Prostate gland (tissue), 2 donors: ENCODE measurements around the gene NEU1. TPM values are rescaled to one million over a fixed set of nuclear protein-coding genes. Genes with fewer than 3 reads are reported as not detected.
"Not testable (repeated sequence)": the region's sequence is repeated elsewhere in the genome, so short reads cannot be mapped to it uniquely, and the experiment has no call there.

Source experiments
- DNase-seq: peaks from one replicate; pipeline ENCODE4 v3.0.0-alpha.2; 2019; ENCODE audit warnings: low spot score
- H3K27ac ChIP-seq, 2 donors: fragments of 200-600 bp; sonication (generic); 2 replicates each; pipeline ENCODE4 v1.5.1; 2017 to 2019
- H3K27me3 ChIP-seq: fragments of 200-600 bp; sonication (generic); replicated peaks from 2 replicates; pipeline ENCODE4 v1.5.1; 2019; ENCODE audit not compliant: insufficient read depth
- H3K36me3 ChIP-seq, 2 donors: fragments of 200-600 bp; sonication (generic); 1 replicate in 1 of 2; 2 replicates in 1 of 2; pipeline versions ENCODE4 v1.5.1 to v1.8.1; 2017 to 2019
- H3K4me1 ChIP-seq: fragments of 200-600 bp; sonication (generic); replicated peaks from 2 replicates; pipeline ENCODE4 v1.5.1; 2019
- H3K4me3 ChIP-seq, 2 donors: fragments of 200-600 bp; sonication (generic); 2 replicates each; pipeline ENCODE4 v1.5.1; 2017 to 2019
- H3K9me3 ChIP-seq: fragments of 200-600 bp; sonication (generic); 2 replicates; pipeline ENCODE4 v1.5.1; 2017
- POLR2A ChIP-seq: fragments of 450-650 bp; IDR thresholded peaks from one replicate; pipeline ENCODE4 v1.6.1; 2016; ENCODE audit warnings: antibody characterized with exemption, mild to moderate bottlenecking
- POLR2AphosphoS5 ChIP-seq: sonication (generic); formaldehyde crosslinking; IDR thresholded peaks from one replicate; pipeline ENCODE4 v1.6.1; 2017; ENCODE audit warnings: antibody characterized with exemption
- whole genome bisulfite sequencing: methylation state at CpG from one replicate; pipeline ENCODE4 v1.1.5; 2018; 5-methylcytosine and 5-hydroxymethylcytosine counted together
- intact Hi-C: fragments of 100-400 bp; cut with DNase I; formaldehyde crosslinking; loops from one replicate; pipeline ENCODE4 v1.14.2; 2022
- total RNA-seq, 2 donors: library from RNA; depleted of rRNA; stranded (reverse); fragments of >200 nt; gene quantifications; one replicate each; pipeline ENCODE4 v1.1.0, GENCODE V29; 2016
- TF ChIP-seq, protein P1 (sequence below), 4 experiments: fragments of 200-600 bp in 2 of 4; fragments of 450-650 bp in 2 of 4; sonication (generic) in 2 of 4; IDR thresholded peaks; 1 replicate in 3 of 4; 2 replicates in 1 of 4; pipeline ENCODE4 v1.5.1; 2016 to 2019; ENCODE audit warnings: antibody characterized with exemption in 4 of 4, mild to moderate bottlenecking in 2 of 4, moderate library complexity in 2 of 4

The NEU1 gene
- total RNA-seq, 2 donors from 2014 or later = 88.4 to 117 TPM

DNA sequence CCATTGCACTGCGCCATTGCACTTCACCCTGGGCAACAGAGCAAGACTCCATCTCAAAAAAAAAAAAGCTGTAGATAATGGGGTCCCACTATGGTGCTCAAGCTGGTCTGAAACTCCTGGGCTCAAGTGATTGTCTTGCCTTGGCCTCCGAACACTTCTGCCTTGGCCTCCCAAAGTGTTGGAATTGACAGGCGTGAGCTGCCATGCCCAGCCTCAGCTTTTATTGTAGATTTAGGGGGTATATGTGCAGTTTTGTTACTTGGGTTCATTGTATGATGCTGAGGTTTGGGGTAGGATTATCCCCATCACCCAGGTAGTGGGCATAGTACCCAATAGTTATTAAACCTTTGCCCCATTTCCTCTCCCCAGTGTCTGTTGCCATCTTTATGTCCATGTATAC is 23.7 kb downstream of the NEU1 start:
- no peak for DNase-seq
- Histone ChIP-seq H3K4me3 (no peak overlapping the region), H3K27me3 (no peaks in the 10 kb centered on the region), H3K27ac (no peak overlapping the region), H3K36me3 (peaks cover 0 to 3% of the 10 kb centered on the region in 2 donors), H3K4me1 (peaks cover 14% of the 10 kb centered on the region), H3K9me3 (no peaks in the 10 kb centered on the region)
- WGBS = 93% methylated on average over 3 of the region's 3 CpGs
- TF ChIP-seq, protein P1, sequence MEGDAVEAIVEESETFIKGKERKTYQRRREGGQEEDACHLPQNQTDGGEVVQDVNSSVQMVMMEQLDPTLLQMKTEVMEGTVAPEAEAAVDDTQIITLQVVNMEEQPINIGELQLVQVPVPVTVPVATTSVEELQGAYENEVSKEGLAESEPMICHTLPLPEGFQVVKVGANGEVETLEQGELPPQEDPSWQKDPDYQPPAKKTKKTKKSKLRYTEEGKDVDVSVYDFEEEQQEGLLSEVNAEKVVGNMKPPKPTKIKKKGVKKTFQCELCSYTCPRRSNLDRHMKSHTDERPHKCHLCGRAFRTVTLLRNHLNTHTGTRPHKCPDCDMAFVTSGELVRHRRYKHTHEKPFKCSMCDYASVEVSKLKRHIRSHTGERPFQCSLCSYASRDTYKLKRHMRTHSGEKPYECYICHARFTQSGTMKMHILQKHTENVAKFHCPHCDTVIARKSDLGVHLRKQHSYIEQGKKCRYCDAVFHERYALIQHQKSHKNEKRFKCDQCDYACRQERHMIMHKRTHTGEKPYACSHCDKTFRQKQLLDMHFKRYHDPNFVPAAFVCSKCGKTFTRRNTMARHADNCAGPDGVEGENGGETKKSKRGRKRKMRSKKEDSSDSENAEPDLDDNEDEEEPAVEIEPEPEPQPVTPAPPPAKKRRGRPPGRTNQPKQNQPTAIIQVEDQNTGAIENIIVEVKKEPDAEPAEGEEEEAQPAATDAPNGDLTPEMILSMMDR (IDR thresholded peaks at IDR 0.05) = no peak
- TF ChIP-seq POLR2AphosphoS5 = no peak
- TF ChIP-seq POLR2A = no peak
- intact Hi-C loops = no loop called here

DNA sequence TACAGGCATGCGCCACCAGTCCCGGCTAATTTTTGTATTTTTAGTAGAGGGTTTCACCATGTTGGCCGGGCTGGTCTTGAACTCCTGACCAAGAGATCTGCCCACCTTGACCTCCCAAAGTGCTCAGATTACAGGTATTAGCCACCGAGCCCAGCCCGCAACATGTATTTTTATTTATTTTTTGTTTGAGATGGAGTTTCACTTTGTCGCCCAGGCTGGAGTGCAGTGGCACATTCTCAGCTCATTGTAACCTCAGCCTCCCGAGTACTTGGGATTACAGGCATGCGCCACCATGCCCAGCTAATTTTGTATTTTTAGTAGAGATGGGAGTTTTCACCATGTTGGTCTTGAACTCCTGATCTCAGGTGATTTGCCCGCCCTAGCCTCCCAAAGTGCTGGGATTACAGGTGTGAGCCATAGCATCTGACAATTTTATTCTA is 24.5 kb downstream of the NEU1 start:
- H3K9me3 ChIP-seq, intact Hi-C loops, H3K27ac ChIP-seq, H3K36me3 ChIP-seq, H3K4me3 ChIP-seq, H3K27me3 ChIP-seq, DNase-seq: not testable (repeated sequence)
- 87% methylated on average over 9 of the region's 9 CpGs for WGBS
- peaks cover 14% of the 10 kb centered on the region for H3K4me1 ChIP-seq

DNA sequence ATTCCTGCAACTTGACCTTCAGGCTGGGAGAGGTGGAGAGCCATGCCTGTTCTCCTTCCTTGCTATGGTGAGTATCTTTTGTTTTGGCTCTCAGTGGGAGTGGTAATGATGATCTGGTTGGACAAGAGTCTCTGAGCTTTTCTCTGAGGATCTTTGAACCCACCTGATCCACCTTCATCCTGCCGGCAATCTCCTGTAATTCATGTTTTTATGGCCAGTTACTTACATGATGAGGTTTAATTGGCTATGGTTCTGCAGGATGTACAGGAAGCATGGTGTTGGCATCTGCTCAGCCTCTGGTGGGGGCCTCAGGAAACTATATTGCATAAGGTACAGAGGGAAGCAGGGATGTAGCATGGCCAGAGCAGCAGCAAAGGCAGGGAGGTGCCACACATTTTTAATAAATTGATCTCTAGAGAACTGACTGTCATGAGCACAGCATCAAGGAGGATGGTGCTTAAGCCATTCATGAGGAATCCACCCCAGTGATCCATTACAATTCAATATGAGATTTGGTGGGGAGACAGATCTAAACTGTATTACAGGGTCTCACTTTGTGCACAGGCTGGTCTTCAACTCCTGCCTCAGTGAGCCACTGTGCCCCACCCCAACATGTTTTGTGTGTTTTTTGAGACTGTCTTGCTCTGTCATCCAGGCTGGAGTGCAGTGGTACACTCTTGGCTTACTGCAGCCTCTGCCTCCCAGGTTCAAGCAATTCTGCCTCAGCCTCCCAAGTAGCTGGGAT is 25.1 kb downstream of the NEU1 start:
- Histone ChIP-seq H3K9me3 (no peaks in the 10 kb centered on the region), H3K4me1 (peaks cover 14% of the 10 kb centered on the region), H3K27ac (peak overlapping the region; percentile 97), H3K4me3 (peak overlapping the region in 1 of 2 donors; percentile 80), H3K27me3 (no peaks in the 10 kb centered on the region), H3K36me3 (peaks cover 0 to 3% of the 10 kb centered on the region in 2 donors)
- intact Hi-C loops = no loop called here
- TF ChIP-seq, protein P1 (IDR thresholded peaks at IDR 0.05) = no peak
- TF ChIP-seq POLR2AphosphoS5 = no peak
- TF ChIP-seq POLR2A = no peak
- DNase-seq = no peak
- 6% methylated on average over 1 of the region's 1 CpG for WGBS

DNA sequence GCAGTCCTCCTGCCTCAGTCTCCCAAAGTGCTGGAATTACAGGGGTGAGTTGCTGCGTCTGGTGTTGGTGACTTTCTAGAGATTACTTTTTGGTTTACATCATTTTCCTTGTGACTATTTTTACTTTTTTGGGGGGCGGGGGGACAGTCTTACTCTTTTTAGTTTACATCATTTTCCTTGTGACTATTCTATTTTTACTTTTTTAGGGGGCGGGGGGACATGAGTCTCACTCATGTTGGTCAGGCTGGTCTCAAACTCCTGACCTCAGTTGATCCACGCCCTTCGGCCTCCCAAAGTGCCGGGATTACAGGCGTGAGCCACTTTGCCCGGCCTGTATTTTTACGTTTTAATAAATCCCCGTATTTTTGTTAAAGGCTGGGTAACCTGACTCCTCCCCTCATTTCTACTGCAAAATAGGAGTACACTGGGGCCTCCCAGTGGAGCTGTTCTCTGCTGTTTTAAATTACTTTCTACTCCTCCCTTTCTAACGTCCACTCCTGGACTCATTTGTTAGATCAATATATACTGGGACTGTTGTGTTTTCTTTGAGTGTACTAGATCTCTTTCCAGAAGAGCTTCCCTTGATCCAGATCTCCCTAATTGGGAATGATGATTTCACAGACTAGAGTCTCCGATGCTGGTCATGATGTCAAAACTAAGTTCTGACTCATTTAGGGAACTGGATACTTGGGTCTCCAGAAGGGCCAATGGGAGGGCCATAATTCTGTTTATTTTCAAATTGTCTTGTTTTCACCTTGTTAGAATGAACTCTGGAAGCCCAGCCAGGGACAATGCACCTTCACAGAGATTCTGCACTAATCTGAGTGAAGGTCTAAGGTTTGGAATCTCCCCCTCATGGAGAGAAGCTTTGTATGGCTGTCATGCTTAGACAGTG is 25.9 kb downstream of the NEU1 start:
- no peak for TF ChIP-seq POLR2AphosphoS5
- TF ChIP-seq, protein P1 (IDR thresholded peaks at IDR 0.05) = peak in 1 of 4 experiments; percentile 19
- peak overlapping the region; percentile 97 for H3K27ac ChIP-seq
- peaks cover 15% of the 10 kb centered on the region for H3K4me1 ChIP-seq
- no peak for DNase-seq
- no peaks in the 10 kb centered on the region for H3K9me3 ChIP-seq
- intact Hi-C loops = no loop called here
- 18% methylated on average over 12 of the region's 12 CpGs for WGBS
- H3K4me3 ChIP-seq = peak overlapping the region; percentile 70 to 80
- H3K36me3 ChIP-seq = peaks cover 0 to 3% of the 10 kb centered on the region in 2 donors
- no peaks in the 10 kb centered on the region for H3K27me3 ChIP-seq

DNA sequence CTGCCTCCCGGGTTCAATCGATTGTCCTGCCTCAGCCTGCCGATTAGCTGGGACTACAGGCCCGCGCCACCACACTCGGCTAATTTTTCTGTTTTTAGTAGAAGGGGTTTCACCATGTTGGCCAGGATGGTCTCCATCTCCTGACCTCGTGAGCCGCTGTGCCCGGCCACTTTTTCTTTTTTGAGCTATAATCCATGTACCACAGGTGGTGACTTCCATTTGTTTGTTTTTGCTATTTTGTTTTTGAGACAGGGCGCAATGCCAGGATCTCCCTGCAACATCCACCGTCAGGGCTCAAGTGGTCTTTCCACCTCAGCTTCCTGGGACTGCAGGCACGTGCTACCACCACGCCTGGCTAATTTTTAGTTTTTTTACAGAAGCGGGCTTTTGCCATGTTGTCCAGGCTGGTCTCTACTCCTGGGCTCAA is 26.6 kb downstream of the NEU1 start:
- DNase-seq = no peak
- Histone ChIP-seq H3K9me3 (no peaks in the 10 kb centered on the region), H3K27ac (peak overlapping the region; percentile 97), H3K4me1 (peaks cover 19% of the 10 kb centered on the region), H3K4me3 (peak overlapping the region; percentile 70 to 80), H3K27me3 (no peaks in the 10 kb centered on the region), H3K36me3 (peaks cover 0 to 3% of the 10 kb centered on the region in 2 donors)
- intact Hi-C loops = no loop called here
- TF ChIP-seq POLR2A = no peak
- TF ChIP-seq, protein P1 (IDR thresholded peaks at IDR 0.05) = no peak
- no peak for TF ChIP-seq POLR2AphosphoS5
- WGBS = 14% methylated on average over 14 of the region's 14 CpGs
